ENCODE measurements around the gene CRAT. TPM values are rescaled to one million over a fixed set of nuclear protein-coding genes. Genes with fewer than 3 reads are reported as not detected.

CRAT gene
- total RNA-seq, 1 experiment from 2014 or later, result 14.5 TPM

DNA sequence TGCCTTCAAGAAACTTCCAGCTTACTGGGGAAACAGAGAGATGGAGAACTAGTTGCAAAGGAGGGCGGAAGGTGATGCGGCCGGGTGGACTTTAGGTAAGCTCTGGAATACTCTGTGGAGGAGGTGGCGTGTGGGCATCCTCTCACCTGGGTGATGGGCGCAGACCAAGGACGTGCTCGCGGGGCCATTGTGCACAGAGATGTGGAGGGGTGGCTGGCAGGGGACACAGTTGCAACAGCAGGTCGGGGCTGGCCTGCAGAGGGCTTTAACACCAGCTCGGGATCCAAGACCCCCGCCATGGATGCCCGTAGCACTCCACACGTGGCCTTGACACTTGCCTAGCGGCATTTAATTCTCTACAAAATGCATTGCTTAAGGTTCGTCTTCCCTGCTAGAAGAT lies 40.9 kb upstream of the CRAT start:
- no peak overlapping the region for H3K27ac Mint-ChIP-seq (ENCODE audit: low read depth, unreplicated experiment)
- H3K27me3 Mint-ChIP-seq (ENCODE audit: insufficient read depth, unreplicated experiment), result no peaks in the 10 kb centered on the region
- ChIA-PET CTCF (interaction anchor here (0.6 to 3.4 kb wide), 6 partner anchors 9 to 630 kb away, joined by 3 to 22 read pairs (median 3); no protein-coding TSS in a partner anchor), POLR2A (interaction anchor here (0.7 kb wide), 1 partner anchor 948 kb away, joined by 3 read pairs; no protein-coding TSS in a partner anchor)
- no TSS peak for BruUV-seq (replicated peaks)
- DNase-seq (ENCODE audit: unreplicated experiment), result no peak
- TF ChIP-seq, protein P1, sequence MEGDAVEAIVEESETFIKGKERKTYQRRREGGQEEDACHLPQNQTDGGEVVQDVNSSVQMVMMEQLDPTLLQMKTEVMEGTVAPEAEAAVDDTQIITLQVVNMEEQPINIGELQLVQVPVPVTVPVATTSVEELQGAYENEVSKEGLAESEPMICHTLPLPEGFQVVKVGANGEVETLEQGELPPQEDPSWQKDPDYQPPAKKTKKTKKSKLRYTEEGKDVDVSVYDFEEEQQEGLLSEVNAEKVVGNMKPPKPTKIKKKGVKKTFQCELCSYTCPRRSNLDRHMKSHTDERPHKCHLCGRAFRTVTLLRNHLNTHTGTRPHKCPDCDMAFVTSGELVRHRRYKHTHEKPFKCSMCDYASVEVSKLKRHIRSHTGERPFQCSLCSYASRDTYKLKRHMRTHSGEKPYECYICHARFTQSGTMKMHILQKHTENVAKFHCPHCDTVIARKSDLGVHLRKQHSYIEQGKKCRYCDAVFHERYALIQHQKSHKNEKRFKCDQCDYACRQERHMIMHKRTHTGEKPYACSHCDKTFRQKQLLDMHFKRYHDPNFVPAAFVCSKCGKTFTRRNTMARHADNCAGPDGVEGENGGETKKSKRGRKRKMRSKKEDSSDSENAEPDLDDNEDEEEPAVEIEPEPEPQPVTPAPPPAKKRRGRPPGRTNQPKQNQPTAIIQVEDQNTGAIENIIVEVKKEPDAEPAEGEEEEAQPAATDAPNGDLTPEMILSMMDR (IDR thresholded peaks at IDR 0.05; ENCODE audit: unreplicated experiment), result no peak
- peaks cover 23% of the 10 kb centered on the region for H3K36me3 Mint-ChIP-seq (ENCODE audit: insufficient read depth, unreplicated experiment)
- H3K4me1 Mint-ChIP-seq (ENCODE audit: insufficient read depth, unreplicated experiment), result no peaks in the 10 kb centered on the region
- no peaks in the 10 kb centered on the region for H3K9me3 Mint-ChIP-seq (ENCODE audit: unreplicated experiment)
- intact Hi-C loops (cut with micrococcal nuclease), result no loop called here
- no peak overlapping the region for H3K4me3 Mint-ChIP-seq (ENCODE audit: unreplicated experiment)

DNA sequence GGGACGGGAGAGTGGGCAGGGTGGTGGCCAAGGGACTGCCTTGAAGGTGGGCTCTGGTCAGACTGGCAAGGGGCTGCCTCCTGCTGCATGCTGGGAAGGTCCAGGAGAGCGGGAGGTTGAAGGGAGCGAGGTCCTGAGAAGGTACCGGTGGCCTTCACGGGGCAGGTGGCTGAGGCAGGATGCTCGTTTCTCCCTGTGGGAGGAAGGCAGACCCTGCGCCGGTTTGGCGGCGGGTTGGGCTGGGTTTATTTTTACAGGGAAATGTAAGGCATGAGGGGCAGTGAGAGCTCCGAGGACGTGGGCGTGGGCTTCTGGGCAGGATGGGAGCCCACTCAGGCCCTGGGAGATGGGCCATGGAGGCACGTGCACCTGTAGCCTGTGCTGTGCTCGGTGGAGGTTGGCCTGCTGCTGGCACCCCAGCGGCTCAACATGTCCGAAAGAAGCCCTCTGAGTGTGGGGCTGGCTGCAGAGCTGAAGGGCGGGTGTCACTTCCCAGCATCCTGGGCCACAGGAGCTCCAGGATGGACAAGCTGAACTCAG lies 40.1 kb upstream of the CRAT start:
- intact Hi-C loops (cut with micrococcal nuclease), result no loop called here
- Mint-ChIP-seq H3K4me3 (ENCODE audit: unreplicated experiment) (no peak overlapping the region), H3K27ac (ENCODE audit: low read depth, unreplicated experiment) (no peak overlapping the region), H3K36me3 (ENCODE audit: insufficient read depth, unreplicated experiment) (peaks cover 29% of the 10 kb centered on the region), H3K27me3 (ENCODE audit: insufficient read depth, unreplicated experiment) (no peaks in the 10 kb centered on the region), H3K9me3 (ENCODE audit: unreplicated experiment) (no peaks in the 10 kb centered on the region), H3K4me1 (ENCODE audit: insufficient read depth, unreplicated experiment) (no peaks in the 10 kb centered on the region)
- DNase-seq (ENCODE audit: unreplicated experiment), result no peak
- ChIA-PET POLR2A (no interaction called here), CTCF (interaction anchor here (0.6 to 3.4 kb wide), 3 partner anchors 8 to 23 kb away, joined by 3 to 22 read pairs (median 11); no protein-coding TSS in a partner anchor)
- BruUV-seq (replicated peaks), result no TSS peak
- TF ChIP-seq, protein P1 (IDR thresholded peaks at IDR 0.05; ENCODE audit: unreplicated experiment), result no peak

DNA sequence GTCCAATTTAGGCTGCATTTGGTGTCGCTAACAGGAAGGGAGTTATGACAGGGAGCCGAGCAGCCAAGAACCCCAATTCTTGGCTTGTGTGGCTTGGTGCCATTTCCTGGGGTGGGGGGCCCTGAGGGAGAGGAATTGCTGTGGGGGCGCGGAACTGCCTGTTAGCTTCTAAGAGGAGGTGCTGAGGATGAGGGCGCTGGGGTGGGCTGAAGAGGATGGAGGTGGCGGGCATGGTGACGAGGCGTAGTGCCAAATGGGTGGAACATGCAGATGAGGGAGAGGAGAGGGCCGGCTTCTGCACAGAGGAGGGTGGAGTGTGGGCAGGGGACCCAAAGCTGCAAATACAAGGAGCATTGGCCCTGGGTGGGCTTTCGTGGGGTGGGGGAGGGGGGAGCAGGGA lies 39.5 kb upstream of the CRAT start:
- no peak for DNase-seq (ENCODE audit: unreplicated experiment)
- CTCF ChIA-PET, result no interaction called here
- TF ChIP-seq, protein P1 (IDR thresholded peaks at IDR 0.05; ENCODE audit: unreplicated experiment), result no peak
- intact Hi-C loops (cut with micrococcal nuclease), result no loop called here
- H3K27me3 Mint-ChIP-seq (ENCODE audit: insufficient read depth, unreplicated experiment), result no peaks in the 10 kb centered on the region
- no peak overlapping the region for H3K4me3 Mint-ChIP-seq (ENCODE audit: unreplicated experiment)
- POLR2A ChIA-PET, result no interaction called here
- peaks cover 29% of the 10 kb centered on the region for H3K36me3 Mint-ChIP-seq (ENCODE audit: insufficient read depth, unreplicated experiment)
- H3K27ac Mint-ChIP-seq (ENCODE audit: low read depth, unreplicated experiment), result no peak overlapping the region
- no TSS peak for BruUV-seq (replicated peaks)
- no peaks in the 10 kb centered on the region for H3K4me1 Mint-ChIP-seq (ENCODE audit: insufficient read depth, unreplicated experiment)
- H3K9me3 Mint-ChIP-seq (ENCODE audit: unreplicated experiment), result no peaks in the 10 kb centered on the region

DNA sequence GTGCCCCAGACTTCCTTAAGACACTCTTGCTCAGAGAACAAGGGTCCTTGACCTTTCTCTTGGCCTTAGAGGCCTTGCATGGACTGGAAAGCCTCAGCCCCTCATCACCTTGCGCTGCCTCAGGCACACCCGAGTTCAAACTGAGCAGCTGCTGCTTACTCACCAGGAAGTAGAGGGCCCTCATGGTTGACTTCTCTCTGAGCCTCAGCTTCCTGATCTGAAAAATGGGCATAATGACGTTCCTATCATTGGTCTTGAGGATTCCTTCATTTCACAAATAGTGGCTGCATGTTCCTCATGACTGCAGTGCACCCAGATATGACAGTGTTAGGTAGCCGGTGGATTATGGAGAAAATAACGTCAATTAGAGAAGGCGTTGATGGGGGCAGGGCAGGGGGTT lies 38.8 kb upstream of the CRAT start:
- POLR2A ChIA-PET, result interaction anchor here (0.6 to 1.2 kb wide), 4 partner anchors 18 to 200 kb away, joined by 3 to 4 read pairs (median 3); no protein-coding TSS in a partner anchor
- H3K36me3 Mint-ChIP-seq (ENCODE audit: insufficient read depth, unreplicated experiment), result peaks cover 29% of the 10 kb centered on the region
- no peaks in the 10 kb centered on the region for H3K4me1 Mint-ChIP-seq (ENCODE audit: insufficient read depth, unreplicated experiment)
- intact Hi-C loops (cut with micrococcal nuclease), result no loop called here
- BruUV-seq (replicated peaks), result no TSS peak
- H3K27me3 Mint-ChIP-seq (ENCODE audit: insufficient read depth, unreplicated experiment), result no peaks in the 10 kb centered on the region
- H3K27ac Mint-ChIP-seq (ENCODE audit: low read depth, unreplicated experiment), result no peak overlapping the region
- DNase-seq (ENCODE audit: unreplicated experiment), result no peak
- no peak overlapping the region for H3K4me3 Mint-ChIP-seq (ENCODE audit: unreplicated experiment)
- CTCF ChIA-PET, result interaction anchor here (0.7 to 1.1 kb wide), 2 partner anchors 17 to 23 kb away, joined by 3 to 4 read pairs; no protein-coding TSS in a partner anchor
- TF ChIP-seq, protein P1 (IDR thresholded peaks at IDR 0.05; ENCODE audit: unreplicated experiment), result no peak
- H3K9me3 Mint-ChIP-seq (ENCODE audit: unreplicated experiment), result no peaks in the 10 kb centered on the region

All from MCF 10A (cell line).